GM13977 (cell line): ENCODE results near the gene SNX11.
"Not testable (repeated sequence)": the region's sequence is repeated elsewhere in the genome, so short reads cannot be mapped to it uniquely, and the experiment has no call there.

ENCODE experiments used
- DNase-seq: peaks from one replicate; pipeline ENCODE4 v3.0.0; 2012; ENCODE audit warnings: low spot score
- CTCF ChIP-seq: IDR thresholded peaks from 2 replicates; pipeline ENCODE4 v1.5.1; 2012; ENCODE audit warnings: mild to moderate bottlenecking, control low read depth; ENCODE audit not compliant: insufficient read depth; ENCODE audit errors: extremely low read depth, missing control alignments
- in situ Hi-C: fragments of 300-500 bp; cut with MboI; formaldehyde crosslinking; loops from one replicate; pipeline ENCODE4 v1.12.0; 2022; ENCODE audit warnings: low sequenced_read_pairs, low pct_unique_long_range_greater_than_20kb, mixed read lengths, inconsistent platforms; ENCODE audit not compliant: unreplicated experiment

The SNX11 gene

GRCh38 chr17:48074322-48075081 is 33.1 kb upstream of the SNX11 start:
- peak; percentile 56 for DNase-seq
- in situ Hi-C loops: no loop called here
- TF ChIP-seq CTCF: peak; percentile 72

- DNase-seq, in situ Hi-C loops: not testable (repeated sequence)
These were observed 30.4 kb upstream of the SNX11 start for GRCh38 chr17:48077152-48077551.

GRCh38 chr17:48081858-48082257 is 25.7 kb upstream of the SNX11 start:
- DNase-seq: no peak
- in situ Hi-C loops: no loop called here
- TF ChIP-seq CTCF: no peak

- in situ Hi-C loops: loop anchor here (5.0 kb wide), 1 partner anchor 57 kb away; no protein-coding TSS in a partner anchor
These were observed 22.6 kb upstream of the SNX11 start for GRCh38 chr17:48084932-48085331.

GRCh38 chr17:48093341-48094045 is 14.1 kb upstream of the SNX11 start:
- no peak for TF ChIP-seq CTCF
- no peak for DNase-seq
- in situ Hi-C loops: no loop called here

More at GRCh38 chr17:48084932-48085331, 22.6 kb upstream of the SNX11 start:
- no peak for TF ChIP-seq CTCF
- no peak for DNase-seq

DNA sequence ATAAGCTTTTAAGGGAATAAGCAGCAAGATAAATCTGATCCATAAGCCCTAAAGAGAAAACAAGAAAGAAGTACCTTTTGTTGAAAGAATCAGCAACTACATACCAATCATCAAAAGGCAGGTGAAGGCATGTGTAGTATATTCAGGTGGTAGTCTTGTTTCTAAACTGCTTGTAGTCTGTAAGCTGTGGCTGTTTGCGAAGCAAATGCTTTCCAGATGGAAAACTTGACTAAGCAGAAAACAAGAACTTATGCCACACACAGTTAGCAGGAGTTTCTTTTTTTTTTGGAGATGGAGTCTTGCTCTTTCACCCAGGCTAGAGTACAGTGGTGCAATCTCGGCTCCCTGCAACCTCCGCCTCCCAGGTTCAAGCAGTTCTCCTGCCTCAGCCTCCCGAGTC is 12.0 kb upstream of the SNX11 start:
- DNase-seq: no peak
- in situ Hi-C loops: no loop called here
- no peak for TF ChIP-seq CTCF

DNA sequence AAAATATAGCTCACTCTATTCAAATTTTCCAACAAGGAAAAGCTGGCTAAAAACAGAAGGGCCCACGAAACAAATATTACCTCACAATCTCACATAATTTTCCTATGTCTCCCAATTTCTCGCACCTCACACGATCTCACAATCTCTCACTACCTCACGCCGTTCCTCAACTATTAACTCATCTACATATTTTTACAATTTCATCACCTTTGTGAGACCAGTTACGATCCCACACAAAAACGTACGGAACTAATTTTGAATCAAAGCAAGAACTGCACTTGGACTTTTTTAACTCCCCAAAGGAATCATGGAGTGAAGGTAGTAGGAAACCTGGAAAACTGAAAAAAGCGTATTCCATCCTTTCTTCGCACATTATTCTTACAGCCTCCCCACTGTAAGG is 7.4 kb upstream of the SNX11 start:
- in situ Hi-C loops: no loop called here
- no peak for TF ChIP-seq CTCF
- DNase-seq: no peak
